Thyroid gland (tissue), 4 donors: ENCODE data around the gene IKZF5.

Experiments used
- CTCF ChIP-seq, 6 experiments: fragments of 200-600 bp in 3 of 6; fragments of 450-650 bp in 3 of 6; sonication (generic) in 3 of 6; IDR thresholded peaks; one replicate each; pipeline ENCODE4 v1.5.1; 2016 to 2019; ENCODE audit warnings: antibody characterized with exemption in 6 of 6, mild to moderate bottlenecking in 2 of 6, inconsistent platforms in 1 of 6, moderate library complexity in 1 of 6
- POLR2A ChIP-seq, 2 donors: fragments of 450-650 bp; IDR thresholded peaks; one replicate each; pipeline ENCODE4 v1.6.1; 2017; ENCODE audit warnings: antibody characterized with exemption in 2 of 2, mild to moderate bottlenecking in 2 of 2, moderate library complexity in 1 of 2

- TF ChIP-seq CTCF (IDR thresholded peaks at IDR 0.05): no peak
- no peak for TF ChIP-seq POLR2A (IDR thresholded peaks at IDR 0.05)
Observed at GRCh38 chr10:122986335-122986734, 22.3 kb downstream of the IKZF5 start.
